Peyer's patch (tissue), 4 donors: Measurements from ENCODE around the gene KLK2. TPM values are rescaled to one million over a fixed set of nuclear protein-coding genes. Genes with fewer than 3 reads are reported as not detected.

Experiments
- DNase-seq, 3 donors: peaks; one replicate each; pipeline ENCODE4 v3.0.0-alpha.2; 2017 to 2019
- H3K27ac ChIP-seq, 4 donors: fragments of 200-600 bp; sonication (generic); one replicate each; pipeline ENCODE4 v1.5.1; 2016 to 2019
- H3K27me3 ChIP-seq, 2 donors: fragments of 200-600 bp; sonication (generic); one replicate each; pipeline ENCODE4 v1.5.1; 2019
- H3K36me3 ChIP-seq, 3 donors: fragments of 200-600 bp; sonication (generic); one replicate each; pipeline ENCODE4 v1.5.1; 2016 to 2019
- H3K4me1 ChIP-seq, 4 donors: fragments of 200-600 bp; sonication (generic); one replicate each; pipeline ENCODE4 v1.5.1; 2016 to 2019
- H3K4me3 ChIP-seq, 4 donors: fragments of 200-600 bp; sonication (generic); 1 replicate in 3 of 4; 2 replicates in 1 of 4; pipeline ENCODE4 v1.5.1; 2016 to 2019; ENCODE audit warnings: mild to moderate bottlenecking in 1 of 4
- H3K9me3 ChIP-seq, 4 donors: fragments of 200-600 bp; sonication (generic); one replicate each; pipeline ENCODE4 v1.5.1; 2016 to 2019; ENCODE audit warnings: mild to moderate bottlenecking in 1 of 4
- POLR2A ChIP-seq, 2 donors: fragments of 450-650 bp; IDR thresholded peaks; one replicate each; pipeline ENCODE4 v1.5.1; 2017; ENCODE audit warnings: antibody characterized with exemption in 2 of 2, mild to moderate bottlenecking in 2 of 2, moderate library complexity in 2 of 2
- total RNA-seq, 4 donors: library from RNA; depleted of rRNA; stranded (reverse); fragments of >200 nt; gene quantifications; one replicate each; pipeline ENCODE4 v1.1.0, GENCODE V29; 2016
- TF ChIP-seq, protein P1 (sequence below), 6 experiments: fragments of 450-650 bp in 4 of 6; fragments of 200-600 bp in 2 of 6; sonication (generic) in 1 of 6; IDR thresholded peaks; one replicate each; pipeline ENCODE4 v1.5.1; 2017 to 2019; ENCODE audit warnings: antibody characterized with exemption in 6 of 6, mild to moderate bottlenecking in 3 of 6, moderate library complexity in 1 of 6

Gene KLK2
- total RNA-seq, 4 donors from 2014 or later: not detected

DNA sequence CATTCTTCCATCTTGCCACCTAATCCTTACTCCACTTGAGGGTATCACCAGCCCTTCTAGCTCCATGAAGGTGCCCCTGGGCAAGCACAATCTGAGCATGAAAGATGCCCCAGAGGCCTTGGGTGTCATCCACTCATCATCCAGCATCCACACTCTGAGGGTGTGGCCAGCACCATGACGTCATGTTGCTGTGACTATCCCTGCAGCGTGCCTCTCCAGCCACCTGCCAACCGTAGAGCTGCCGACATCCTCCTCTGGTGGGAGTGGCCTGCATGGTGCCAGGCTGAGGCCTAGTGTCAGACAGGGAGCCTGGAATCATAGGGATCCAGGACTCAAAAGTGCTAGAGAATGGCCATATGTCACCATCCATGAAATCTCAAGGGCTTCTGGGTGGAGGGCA lies 21.6 kb upstream of the KLK2 start:
- H3K9me3 ChIP-seq: no peaks in the 10 kb centered on the region
- H3K4me1 ChIP-seq: no peaks in the 10 kb centered on the region
- DNase-seq: no peak
- TF ChIP-seq, protein P1, sequence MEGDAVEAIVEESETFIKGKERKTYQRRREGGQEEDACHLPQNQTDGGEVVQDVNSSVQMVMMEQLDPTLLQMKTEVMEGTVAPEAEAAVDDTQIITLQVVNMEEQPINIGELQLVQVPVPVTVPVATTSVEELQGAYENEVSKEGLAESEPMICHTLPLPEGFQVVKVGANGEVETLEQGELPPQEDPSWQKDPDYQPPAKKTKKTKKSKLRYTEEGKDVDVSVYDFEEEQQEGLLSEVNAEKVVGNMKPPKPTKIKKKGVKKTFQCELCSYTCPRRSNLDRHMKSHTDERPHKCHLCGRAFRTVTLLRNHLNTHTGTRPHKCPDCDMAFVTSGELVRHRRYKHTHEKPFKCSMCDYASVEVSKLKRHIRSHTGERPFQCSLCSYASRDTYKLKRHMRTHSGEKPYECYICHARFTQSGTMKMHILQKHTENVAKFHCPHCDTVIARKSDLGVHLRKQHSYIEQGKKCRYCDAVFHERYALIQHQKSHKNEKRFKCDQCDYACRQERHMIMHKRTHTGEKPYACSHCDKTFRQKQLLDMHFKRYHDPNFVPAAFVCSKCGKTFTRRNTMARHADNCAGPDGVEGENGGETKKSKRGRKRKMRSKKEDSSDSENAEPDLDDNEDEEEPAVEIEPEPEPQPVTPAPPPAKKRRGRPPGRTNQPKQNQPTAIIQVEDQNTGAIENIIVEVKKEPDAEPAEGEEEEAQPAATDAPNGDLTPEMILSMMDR (IDR thresholded peaks at IDR 0.05): no peak
- TF ChIP-seq POLR2A (IDR thresholded peaks at IDR 0.05): no peak
- no peak overlapping the region for H3K27ac ChIP-seq
- no peaks in the 10 kb centered on the region for H3K27me3 ChIP-seq
- H3K4me3 ChIP-seq: no peak overlapping the region
- no peaks in the 10 kb centered on the region for H3K36me3 ChIP-seq

DNA sequence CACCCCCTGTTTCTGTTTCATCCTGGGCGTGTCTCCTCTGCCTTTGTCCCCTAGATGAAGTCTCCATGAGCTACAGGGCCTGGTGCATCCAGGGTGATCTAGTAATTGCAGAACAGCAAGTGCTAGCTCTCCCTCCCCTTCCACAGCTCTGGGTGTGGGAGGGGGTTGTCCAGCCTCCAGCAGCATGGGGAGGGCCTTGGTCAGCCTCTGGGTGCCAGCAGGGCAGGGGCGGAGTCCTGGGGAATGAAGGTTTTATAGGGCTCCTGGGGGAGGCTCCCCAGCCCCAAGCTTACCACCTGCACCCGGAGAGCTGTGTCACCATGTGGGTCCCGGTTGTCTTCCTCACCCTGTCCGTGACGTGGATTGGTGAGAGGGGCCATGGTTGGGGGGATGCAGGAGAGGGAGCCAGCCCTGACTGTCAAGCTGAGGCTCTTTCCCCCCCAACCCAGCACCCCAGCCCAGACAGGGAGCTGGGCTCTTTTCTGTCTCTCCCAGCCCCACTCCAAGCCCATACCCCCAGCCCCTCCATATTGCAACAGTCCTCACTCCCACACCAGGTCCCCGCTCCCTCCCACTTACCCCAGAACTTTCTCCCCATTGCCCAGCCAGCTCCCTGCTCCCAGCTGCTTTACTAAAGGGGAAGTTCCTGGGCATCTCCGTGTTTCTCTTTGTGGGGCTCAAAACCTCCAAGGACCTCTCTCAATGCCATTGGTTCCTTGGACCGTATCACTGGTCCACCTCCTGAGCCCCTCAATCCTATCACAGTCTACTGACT lies 18.4 kb upstream of the KLK2 start, which contains the start of gene KLK3:
KLK3 (plus strand) TSS at position 280 of the 775 bp plus-strand sequence; CDS start at position 321, 41 bp downstream.
- TF ChIP-seq POLR2A (IDR thresholded peaks at IDR 0.05): no peak
- TF ChIP-seq, protein P1 (IDR thresholded peaks at IDR 0.05): no peak
- no peak within 1 kb of the TSS for H3K4me3 ChIP-seq
- no peaks in the 10 kb centered on the region for H3K27me3 ChIP-seq
- no peak within 1 kb of the TSS for H3K27ac ChIP-seq
- no peaks in the 10 kb centered on the region for H3K4me1 ChIP-seq
- H3K9me3 ChIP-seq: no peaks in the 10 kb centered on the region
- DNase-seq: no peak
- no peaks in the 10 kb centered on the region for H3K36me3 ChIP-seq

DNA sequence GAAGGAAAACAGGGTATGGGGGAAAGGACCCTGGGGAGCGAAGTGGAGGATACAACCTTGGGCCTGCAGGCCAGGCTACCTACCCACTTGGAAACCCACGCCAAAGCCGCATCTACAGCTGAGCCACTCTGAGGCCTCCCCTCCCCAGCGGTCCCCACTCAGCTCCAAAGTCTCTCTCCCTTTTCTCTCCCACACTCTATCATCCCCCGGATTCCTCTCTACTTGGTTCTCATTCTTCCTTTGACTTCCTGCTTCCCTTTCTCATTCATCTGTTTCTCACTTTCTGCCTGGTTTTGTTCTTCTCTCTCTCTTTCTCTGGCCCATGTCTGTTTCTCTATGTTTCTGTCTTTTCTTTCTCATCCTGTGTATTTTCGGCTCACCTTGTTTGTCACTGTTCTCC lies 15.9 kb upstream of the KLK2 start:
- TF ChIP-seq POLR2A (IDR thresholded peaks at IDR 0.05): no peak
- TF ChIP-seq, protein P1 (IDR thresholded peaks at IDR 0.05): no peak
- DNase-seq: no peak
- Histone ChIP-seq H3K27ac (no peak overlapping the region), H3K27me3 (no peaks in the 10 kb centered on the region), H3K4me3 (no peak overlapping the region), H3K36me3 (no peaks in the 10 kb centered on the region), H3K9me3 (no peaks in the 10 kb centered on the region), H3K4me1 (no peaks in the 10 kb centered on the region)

DNA sequence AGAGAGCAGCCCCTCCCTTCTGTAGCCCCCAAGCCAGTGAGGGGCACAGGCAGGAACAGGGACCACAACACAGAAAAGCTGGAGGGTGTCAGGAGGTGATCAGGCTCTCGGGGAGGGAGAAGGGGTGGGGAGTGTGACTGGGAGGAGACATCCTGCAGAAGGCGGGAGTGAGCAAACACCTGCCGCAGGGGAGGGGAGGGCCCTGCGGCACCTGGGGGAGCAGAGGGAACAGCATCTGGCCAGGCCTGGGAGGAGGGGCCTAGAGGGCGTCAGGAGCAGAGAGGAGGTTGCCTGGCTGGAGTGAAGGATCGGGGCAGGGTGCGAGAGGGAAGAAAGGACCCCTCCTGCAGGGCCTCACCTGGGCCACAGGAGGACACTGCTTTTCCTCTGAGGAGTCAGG lies 14.4 kb upstream of the KLK2 start:
- Histone ChIP-seq H3K9me3 (no peaks in the 10 kb centered on the region), H3K4me3 (no peak overlapping the region), H3K27me3 (no peaks in the 10 kb centered on the region), H3K4me1 (no peaks in the 10 kb centered on the region), H3K36me3 (no peaks in the 10 kb centered on the region), H3K27ac (peak overlapping the region in 1 of 4 donors; percentile 13)
- TF ChIP-seq, protein P1 (IDR thresholded peaks at IDR 0.05): no peak
- TF ChIP-seq POLR2A (IDR thresholded peaks at IDR 0.05): no peak
- DNase-seq: peak in 2 of 3 donors; percentile 58 to 62

DNA sequence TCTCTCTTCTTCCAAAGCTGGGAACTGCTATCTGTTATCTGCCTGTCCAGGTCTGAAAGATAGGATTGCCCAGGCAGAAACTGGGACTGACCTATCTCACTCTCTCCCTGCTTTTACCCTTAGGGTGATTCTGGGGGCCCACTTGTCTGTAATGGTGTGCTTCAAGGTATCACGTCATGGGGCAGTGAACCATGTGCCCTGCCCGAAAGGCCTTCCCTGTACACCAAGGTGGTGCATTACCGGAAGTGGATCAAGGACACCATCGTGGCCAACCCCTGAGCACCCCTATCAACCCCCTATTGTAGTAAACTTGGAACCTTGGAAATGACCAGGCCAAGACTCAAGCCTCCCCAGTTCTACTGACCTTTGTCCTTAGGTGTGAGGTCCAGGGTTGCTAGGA lies 13.4 kb upstream of the KLK2 start:
- no peak overlapping the region for H3K27ac ChIP-seq
- no peaks in the 10 kb centered on the region for H3K27me3 ChIP-seq
- TF ChIP-seq, protein P1 (IDR thresholded peaks at IDR 0.05): no peak
- TF ChIP-seq POLR2A (IDR thresholded peaks at IDR 0.05): no peak
- H3K4me3 ChIP-seq: no peak overlapping the region
- DNase-seq: no peak
- H3K9me3 ChIP-seq: no peaks in the 10 kb centered on the region
- no peaks in the 10 kb centered on the region for H3K4me1 ChIP-seq
- no peaks in the 10 kb centered on the region for H3K36me3 ChIP-seq
